ENCODE data around the gene SLC1A2. TPM values are rescaled to one million over a fixed set of nuclear protein-coding genes. Genes with fewer than 3 reads are reported as not detected.

SLC1A2 gene
- total RNA-seq, 4 donors from 2014 or later, result 0.27 to 0.80 (median 0.79) TPM; not detected in 1

DNA sequence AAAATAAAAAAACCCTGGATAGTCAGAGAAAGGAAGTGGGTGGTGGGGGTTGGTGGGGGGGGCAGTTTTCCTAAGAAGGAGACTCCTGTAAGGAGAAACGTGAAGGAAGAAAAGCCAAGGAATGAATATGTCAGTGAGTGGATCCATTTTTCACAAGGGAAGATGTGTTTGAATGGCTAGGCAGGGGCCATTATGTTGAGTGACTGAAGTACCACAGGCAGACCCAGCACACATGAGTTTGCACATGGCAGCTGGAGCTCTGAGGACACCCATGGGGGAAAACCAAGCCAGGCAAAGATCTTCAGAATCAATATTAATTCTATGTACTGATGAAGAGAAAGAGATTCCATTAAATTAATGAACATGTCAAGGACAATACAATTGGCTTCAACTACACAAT is 212.7 kb downstream of the SLC1A2 start:
- Histone ChIP-seq H3K4me1 (no peaks in the 10 kb centered on the region), H3K4me3 (no peak overlapping the region), H3K27ac (no peak overlapping the region), H3K9me3 (no peaks in the 10 kb centered on the region), H3K36me3 (peaks cover 0 to 20% (median 4%) of the 10 kb centered on the region in 4 donors), H3K27me3 (no peaks in the 10 kb centered on the region)
- in situ Hi-C loops (cut with MboI; ENCODE audit: low pct_ligation_motif_present in 1 of 4, low pct_unique_long_range_greater_than_20kb in 1 of 4, low sequenced_read_pairs in 3 of 4), result no loop called here
- no peak for DNase-seq
- TF ChIP-seq, protein P1, sequence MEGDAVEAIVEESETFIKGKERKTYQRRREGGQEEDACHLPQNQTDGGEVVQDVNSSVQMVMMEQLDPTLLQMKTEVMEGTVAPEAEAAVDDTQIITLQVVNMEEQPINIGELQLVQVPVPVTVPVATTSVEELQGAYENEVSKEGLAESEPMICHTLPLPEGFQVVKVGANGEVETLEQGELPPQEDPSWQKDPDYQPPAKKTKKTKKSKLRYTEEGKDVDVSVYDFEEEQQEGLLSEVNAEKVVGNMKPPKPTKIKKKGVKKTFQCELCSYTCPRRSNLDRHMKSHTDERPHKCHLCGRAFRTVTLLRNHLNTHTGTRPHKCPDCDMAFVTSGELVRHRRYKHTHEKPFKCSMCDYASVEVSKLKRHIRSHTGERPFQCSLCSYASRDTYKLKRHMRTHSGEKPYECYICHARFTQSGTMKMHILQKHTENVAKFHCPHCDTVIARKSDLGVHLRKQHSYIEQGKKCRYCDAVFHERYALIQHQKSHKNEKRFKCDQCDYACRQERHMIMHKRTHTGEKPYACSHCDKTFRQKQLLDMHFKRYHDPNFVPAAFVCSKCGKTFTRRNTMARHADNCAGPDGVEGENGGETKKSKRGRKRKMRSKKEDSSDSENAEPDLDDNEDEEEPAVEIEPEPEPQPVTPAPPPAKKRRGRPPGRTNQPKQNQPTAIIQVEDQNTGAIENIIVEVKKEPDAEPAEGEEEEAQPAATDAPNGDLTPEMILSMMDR (IDR thresholded peaks at IDR 0.05), result no peak
- TF ChIP-seq POLR2A (IDR thresholded peaks at IDR 0.05) (no peak), EP300 (IDR thresholded peaks at IDR 0.05; ENCODE audit: low read depth) (no peak), POLR2AphosphoS5 (IDR thresholded peaks at IDR 0.05) (no peak)
- intact Hi-C loops (cut with DNase I; ENCODE audit: low total_unique reads), result no loop called here
- WGBS, 2 donors (ENCODE audit: low coverage in 1 of 2), result 90 to 100% methylated on average over 1 of the region's 1 CpG

- DNase-seq, result no peak
- no peak overlapping the region for H3K27ac ChIP-seq
- in situ Hi-C loops (cut with MboI; ENCODE audit: low pct_ligation_motif_present in 1 of 4, low pct_unique_long_range_greater_than_20kb in 1 of 4, low sequenced_read_pairs in 3 of 4) (no loop called here), intact Hi-C loops (cut with DNase I; ENCODE audit: low total_unique reads) (no loop called here)
- H3K36me3 ChIP-seq, result peaks cover 0 to 20% (median 4%) of the 10 kb centered on the region in 4 donors
- H3K9me3 ChIP-seq, result no peaks in the 10 kb centered on the region
- TF ChIP-seq, protein P1 (IDR thresholded peaks at IDR 0.05), result no peak
- TF ChIP-seq POLR2A (IDR thresholded peaks at IDR 0.05) (no peak), EP300 (IDR thresholded peaks at IDR 0.05; ENCODE audit: low read depth) (no peak), POLR2AphosphoS5 (IDR thresholded peaks at IDR 0.05) (no peak)
- no peak overlapping the region for H3K4me3 ChIP-seq
- H3K4me1 ChIP-seq, result no peaks in the 10 kb centered on the region
- no peaks in the 10 kb centered on the region for H3K27me3 ChIP-seq
- 89 to 92% methylated on average over 5 of the region's 5 CpGs for WGBS, 2 donors (ENCODE audit: low coverage in 1 of 2)
Measured at GRCh38 chr11:35204614-35205013, 214.7 kb downstream of the SLC1A2 start.

Small RNA genes lying within 50 kb of the gene (small RNA-seq; reads per million reads assigned to genes)
- 0 reads per million in 4 donors for gene AC090625.1

Other genes with a start within 250 kb of the SLC1A2 start
- 10 to 100 TPM in 2 of 4 donors, 1 to 10 TPM in 2; 4.0 to 13.5 (median 10.4) TPM for gene PAMR1, start 106.1 kb upstream of the SLC1A2 start, total RNA-seq
- gene FJX1, start 198.9 kb upstream of the SLC1A2 start, total RNA-seq, result 1 to 10 TPM in 1 of 4 donors, under 1 TPM in 2, not detected in 1; 0.14 to 2.6 (median 0.64) TPM
- 10 to 100 TPM; 17.9 to 93.9 (median 37.5) TPM for gene TRIM44, start 243.2 kb upstream of the SLC1A2 start, total RNA-seq